GM03348 (cell line): ENCODE data around the gene BMERB1.

Source experiments
- DNase-seq: peaks from one replicate; pipeline ENCODE4 v3.0.0; 2012; ENCODE audit warnings: low spot score

Gene BMERB1

DNA sequence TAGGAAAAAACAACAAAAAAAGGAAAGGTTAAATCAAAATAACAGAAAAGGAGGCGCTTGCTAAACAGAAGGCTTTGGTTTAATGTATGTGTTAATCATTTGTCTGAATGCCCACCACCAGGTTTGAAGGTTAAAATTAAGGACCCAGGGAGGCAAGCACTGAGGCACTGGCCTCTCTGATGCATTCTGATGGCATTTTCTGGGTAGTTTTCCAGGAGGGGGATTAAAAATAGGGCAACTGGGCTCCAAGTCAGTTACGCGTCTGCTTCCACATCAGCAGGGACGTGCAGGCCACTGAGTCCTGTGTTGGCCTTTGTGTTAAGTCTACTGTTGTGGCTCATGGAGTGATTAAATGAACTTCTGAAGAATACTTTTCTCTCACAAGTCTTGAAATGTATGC lies 181.6 kb downstream of the BMERB1 start:
- no peak for DNase-seq

- DNase-seq = no peak
These were observed 182.2 kb downstream of the BMERB1 start for GRCh38 chr16:15616475-15617165.

GRCh38 chr16:15617901-15618300 lies 183.5 kb downstream of the BMERB1 start:
- DNase-seq = no peak

DNA sequence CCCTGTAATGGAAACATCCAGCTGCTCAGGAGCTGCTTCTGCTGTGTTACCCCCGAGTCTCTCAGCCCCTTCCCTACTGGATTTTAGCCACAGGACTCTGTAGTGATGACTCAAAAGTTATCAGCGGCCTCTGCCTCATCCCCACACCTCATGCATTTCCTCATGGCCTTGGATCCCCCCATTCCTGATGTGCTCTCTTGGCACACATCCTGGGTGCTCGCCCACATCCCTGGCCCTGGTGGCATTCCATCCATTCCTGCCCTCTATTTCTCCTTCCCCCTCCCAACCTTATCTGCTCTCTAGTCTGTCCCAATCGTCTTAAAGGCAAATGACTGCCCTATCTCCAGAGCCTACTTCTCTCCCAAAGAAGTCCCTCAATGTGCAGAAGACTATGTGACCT lies 184.0 kb downstream of the BMERB1 start:
- DNase-seq = peak; percentile 84

DNA sequence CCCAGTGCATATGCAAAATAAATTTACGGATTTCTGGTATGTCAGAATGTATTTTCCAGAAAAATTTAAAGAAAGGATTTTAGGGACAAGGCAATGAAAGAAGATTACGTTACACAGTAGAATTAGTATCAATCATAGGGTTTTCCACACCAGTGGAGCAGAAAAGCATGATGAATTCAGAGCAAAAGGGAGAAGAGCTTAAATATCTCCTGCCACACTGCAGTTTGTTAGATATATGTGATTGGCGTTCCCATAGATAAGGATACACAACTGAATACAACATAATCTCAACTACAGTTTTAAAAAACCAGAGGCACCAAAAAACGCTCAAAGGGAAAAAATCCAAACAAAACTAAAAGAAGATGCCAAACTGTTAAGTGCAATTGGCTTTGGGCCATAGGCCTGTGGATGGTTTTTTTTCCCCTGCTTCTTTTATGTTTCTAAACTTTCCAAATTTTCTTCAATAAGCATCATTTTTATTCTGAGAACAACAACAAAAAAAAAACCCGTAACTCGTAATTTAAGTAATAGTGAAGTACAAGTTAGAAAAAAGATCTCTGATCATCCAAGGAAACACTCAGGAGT lies 186.3 kb downstream of the BMERB1 start:
- no peak for DNase-seq

GRCh38 chr16:15621456-15621855 lies 187.1 kb downstream of the BMERB1 start:
- DNase-seq = no peak

GRCh38 chr16:15621889-15622288 lies 187.5 kb downstream of the BMERB1 start:
- DNase-seq = no peak

GRCh38 chr16:15631730-15632409 lies 197.5 kb downstream of the BMERB1 start:
- no peak for DNase-seq

GRCh38 chr16:15635926-15636325 lies 201.5 kb downstream of the BMERB1 start:
- no peak for DNase-seq

DNA sequence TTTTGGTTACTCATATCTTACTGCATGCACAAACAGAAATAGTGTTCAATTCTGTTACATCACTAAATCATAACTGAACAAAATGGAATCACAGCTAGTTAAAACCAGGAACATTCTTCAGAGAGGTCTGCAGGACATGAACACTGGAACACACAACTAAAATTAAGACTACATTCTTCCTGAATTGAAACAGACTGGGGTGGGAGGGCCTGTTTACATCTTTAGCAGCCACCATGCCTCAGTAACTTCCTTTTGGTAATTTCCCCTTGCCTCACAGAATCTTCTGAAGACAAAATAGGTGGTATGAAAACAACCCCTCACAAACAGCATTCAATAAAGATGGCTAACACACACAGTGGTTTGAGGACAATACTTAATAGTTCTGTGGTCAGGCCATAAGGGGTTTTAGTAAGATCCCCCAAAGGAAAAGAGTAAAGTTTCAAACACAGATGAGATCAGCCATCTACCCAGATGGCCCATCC lies 202.0 kb downstream of the BMERB1 start:
- DNase-seq = no peak
